NCI-H748 (cell line): ENCODE measurements around the gene HPSE2.
A peak's percentile ranks its signal among the peaks of the same experiment; 100 is the strongest.

Experiments used
- DNase-seq: peaks from one replicate; lab custom pipeline; 2025; ENCODE audit not compliant: unreplicated experiment; lab: John Stamatoyannopoulos, UW

The HPSE2 gene

DNA sequence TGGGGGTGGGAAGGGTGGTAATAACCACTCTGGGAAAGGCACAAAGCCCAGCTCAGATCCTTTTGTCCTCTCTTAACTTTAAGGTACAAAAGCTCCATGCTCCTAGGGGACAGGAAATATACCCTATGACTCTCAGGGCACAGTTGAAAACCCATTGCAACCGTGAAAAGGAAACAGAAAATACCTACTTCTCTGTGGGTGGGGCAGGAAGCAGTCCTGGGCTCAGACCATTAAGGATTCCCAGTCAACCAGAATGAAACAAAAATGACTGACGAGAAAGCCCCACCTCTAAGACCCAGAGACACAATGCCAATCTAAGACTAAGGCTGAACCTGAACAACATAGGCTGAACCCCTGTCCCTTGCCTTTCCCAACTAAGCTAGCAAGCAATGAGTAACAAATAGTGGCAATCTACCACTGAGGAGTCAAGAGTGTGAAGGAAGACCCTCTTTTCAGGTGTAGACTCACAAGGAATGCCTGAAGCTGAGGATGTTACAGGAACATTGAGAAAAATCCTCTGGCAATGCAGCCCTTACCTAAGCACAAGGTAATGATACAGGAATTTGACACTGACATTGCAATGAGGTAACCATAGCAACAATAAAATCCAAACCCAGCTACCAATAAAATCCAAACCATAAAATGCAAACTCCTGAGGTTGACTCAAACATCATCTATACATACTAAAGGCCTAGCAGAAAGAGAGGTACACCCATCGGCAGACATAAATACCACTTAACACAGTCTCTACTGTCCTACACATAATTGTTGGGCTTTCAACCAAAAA lies 380.1 kb downstream of the HPSE2 start:
- DNase-seq: no peak

DNA sequence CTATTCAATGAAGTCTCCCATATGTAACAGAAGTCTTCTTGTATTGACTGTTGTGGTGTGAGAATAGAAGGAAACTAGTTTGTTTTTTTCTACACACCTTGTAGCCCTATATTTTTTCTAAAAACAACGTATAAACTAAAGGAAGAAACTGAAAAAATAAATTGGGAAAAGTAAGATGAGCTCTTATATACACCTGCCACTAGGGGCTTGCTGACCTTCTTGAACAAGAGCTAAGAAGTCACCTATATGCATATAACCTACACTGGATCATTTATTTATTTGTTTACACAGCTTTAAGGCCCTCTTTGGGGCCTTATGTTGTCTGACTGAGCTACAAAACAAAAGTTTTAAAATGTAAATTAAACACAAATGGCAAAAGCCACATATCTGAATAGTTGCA lies 383.0 kb downstream of the HPSE2 start:
- DNase-seq: no peak

DNA sequence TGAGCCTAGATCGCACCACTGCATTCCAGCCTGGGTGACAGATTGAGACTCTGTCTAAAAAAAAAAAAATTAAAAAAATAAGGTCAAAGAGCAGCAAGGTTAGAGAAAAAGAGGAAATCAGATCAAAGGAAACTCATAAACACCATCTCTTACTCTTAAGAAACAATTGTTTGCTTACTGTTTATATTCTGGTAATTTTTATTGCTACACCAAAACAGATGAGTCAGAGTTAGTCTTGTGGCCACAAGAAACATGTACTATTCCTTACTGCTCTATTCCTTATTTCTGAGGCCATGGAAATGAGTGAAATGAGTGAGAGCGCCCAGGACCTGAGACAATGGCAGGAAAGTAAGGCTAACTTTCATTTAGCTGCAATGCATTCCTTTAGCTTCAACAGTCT lies 387.3 kb downstream of the HPSE2 start:
- DNase-seq: no peak

DNA sequence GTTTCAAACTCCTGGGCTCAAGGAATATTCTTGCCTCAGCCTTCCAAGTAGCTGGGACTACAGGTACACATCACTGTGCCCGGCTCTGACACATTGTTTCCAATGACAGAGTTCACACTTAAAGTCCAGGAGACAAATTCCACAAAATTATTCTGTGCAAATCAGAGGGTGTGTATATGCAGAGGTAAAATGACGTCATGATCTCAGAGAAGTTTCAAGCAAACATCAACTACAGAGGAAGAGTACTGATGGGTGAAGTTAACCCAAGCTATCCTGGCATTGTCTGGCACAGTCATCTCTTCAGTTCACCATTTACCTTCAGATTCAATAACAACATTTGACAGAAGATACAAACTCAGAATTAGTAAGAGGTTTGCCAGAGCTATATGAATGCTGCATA lies 388.9 kb downstream of the HPSE2 start:
- DNase-seq: no peak

DNA sequence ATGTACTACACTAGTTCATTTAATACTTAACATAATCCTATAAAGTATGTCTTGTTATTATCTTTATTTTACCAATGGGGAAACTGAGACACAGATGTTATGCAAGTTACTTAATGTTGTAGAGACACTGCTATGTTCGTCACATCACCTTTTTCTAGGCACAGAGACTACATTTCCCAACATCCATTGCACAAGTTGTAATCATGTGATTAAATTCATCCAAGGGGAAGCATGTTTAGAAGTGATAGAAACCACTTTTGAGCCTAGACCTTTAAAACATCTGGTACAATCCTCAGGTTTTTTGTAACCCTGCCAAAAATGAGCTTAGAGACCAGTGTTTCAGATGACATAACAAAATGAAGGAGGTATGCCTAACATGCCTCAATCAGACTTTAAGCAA lies 402.1 kb downstream of the HPSE2 start:
- no peak for DNase-seq

DNA sequence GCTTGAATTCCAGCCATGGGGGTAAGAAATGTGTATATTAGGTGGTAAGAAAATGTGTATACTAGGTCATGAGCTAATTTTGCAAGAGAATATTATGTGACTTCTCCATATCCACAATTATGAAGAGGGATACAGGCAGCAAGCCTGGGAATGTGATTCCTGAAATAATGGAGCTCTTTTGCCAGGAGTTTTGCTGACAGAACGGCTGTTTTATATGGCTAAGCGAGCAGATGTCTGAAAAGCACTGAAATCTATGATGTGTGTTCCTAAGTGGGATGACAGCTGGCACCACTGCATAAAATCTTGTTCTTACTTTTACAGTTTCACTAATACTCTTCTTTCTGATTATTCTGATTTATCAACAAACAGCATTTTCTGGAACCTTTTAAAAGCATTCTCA lies 402.9 kb downstream of the HPSE2 start:
- DNase-seq: no peak

DNA sequence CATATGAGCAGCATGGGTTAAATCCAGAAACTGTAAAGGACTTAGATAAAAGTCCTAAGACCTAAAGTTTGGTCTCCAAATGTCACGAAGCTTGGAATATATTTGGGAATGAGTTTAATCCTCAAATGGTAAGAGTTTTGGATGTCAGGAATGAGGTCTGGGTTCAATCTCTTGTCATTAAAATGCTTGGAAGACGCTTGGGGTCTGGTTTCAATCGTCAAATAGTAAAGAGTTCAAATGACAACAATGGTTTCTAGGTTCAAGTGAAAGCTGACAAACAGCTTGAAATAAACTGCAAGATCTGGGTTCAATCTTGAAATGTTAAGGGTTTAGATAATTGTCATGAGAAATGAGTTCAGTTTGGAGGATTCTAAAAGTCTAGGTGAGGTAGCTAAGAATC lies 403.5 kb downstream of the HPSE2 start:
- no peak for DNase-seq

DNA sequence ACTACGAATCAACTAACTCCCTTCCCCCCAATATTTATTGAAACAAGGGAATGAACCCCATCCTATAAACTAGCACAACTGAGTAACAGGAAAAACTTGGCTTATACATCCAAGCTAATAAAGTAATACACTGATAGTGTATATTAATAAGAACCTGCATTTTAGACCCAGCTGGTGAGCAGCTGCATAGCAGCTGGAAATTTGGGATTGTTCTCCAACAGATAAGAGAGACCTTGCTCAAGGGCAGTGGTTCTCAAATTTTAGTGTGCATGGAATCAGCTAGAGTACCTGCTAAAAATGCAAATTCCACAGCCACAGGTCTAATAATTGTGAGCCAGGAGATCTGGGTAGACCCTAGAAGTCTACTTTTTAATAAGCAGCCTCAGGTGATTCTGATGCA lies 404.3 kb downstream of the HPSE2 start:
- no peak for DNase-seq

DNA sequence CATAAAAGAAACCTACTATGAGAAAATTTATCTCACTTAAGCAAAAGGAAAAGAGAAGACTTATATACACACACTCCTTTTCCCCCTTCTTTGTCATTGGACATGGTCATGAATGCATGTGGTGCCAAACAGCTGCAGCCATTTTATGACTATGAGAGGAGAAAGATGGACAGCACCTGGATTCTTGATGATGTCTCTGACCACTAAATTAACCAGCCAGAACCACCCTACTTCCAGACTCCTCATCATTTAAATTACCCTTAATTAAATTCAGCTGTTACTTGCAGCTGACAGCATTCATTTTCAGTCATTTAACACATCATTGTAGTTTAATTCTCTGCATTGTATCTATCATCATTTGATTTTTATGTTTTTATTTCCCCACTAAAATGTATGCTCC lies 409.9 kb downstream of the HPSE2 start:
- DNase-seq: no peak

DNA sequence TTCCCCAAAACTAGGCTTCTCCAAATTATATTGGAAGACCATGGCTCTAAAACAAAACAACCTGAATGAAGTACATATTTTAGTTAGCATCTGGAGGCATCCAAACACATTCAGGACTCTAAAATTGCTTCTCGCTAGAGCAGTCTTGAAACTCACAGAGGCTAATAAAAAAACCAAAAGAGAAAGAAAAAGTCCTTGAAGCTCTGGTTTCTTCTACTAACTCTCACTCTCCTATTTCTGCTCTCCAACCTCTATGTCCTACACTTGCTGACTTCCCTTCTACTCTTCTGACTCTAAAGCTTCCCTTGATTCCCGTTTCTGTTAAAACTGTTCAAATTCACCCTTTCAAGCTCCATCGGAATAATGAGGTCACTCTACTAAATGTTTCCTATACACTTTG lies 418.3 kb downstream of the HPSE2 start:
- DNase-seq: no peak

DNA sequence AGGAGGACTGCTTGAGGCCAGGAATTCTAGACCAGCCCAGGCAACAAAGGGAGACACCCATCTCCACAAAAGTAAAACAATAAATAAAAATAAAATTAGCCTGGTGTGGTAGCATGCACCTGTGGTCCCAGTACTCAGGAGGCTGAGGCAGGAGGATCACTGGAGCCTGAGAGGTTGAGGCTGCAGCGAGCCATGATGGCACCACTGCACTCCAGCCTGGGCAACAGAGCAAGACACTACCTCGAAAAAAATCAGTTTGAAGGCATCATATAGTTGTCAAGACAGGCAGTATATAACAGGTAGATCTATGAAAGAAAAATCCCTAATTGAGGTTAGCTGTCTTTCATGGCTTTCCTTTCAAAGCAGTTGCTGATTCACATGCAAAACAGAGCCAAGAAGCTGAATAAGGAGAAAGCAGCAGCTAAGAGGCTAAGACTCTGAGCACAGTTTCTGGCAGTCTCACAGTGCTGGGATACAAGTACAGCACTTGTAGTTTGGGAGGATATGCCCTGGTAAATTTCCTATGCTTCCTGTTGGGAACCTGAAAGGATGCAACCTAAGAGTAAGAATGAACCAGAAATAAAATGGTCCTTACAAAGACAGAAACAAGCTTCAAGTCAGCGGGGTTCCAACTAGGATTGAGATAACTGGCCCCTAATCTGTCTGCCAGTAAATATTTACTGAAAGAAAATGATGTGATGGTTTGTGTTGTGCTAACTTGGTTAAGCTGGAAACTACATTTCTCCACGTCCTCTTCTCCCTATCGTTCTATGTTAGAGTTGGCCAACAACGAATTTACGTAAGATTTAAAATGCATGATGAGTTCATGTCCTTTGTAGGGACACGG lies 420.4 kb downstream of the HPSE2 start:
- DNase-seq: no peak

DNA sequence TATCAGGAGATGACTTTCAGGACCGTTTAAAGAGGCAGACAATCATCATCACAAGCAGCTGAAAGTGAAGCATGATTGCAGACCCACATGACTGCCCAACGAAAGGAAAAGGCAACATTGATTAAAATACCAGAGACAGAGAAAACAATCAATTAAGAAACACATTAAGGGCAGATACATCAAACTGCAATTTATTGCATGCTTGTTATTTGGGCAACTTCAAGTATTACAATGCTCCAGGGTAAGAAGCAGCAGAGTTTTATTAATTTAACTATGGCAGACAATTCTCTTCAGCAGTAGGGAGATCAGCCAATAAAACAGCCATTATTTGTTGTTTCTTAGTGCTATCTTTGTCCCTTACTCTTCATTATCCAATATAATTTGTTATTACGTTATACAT lies 421.2 kb downstream of the HPSE2 start:
- DNase-seq: no peak

DNA sequence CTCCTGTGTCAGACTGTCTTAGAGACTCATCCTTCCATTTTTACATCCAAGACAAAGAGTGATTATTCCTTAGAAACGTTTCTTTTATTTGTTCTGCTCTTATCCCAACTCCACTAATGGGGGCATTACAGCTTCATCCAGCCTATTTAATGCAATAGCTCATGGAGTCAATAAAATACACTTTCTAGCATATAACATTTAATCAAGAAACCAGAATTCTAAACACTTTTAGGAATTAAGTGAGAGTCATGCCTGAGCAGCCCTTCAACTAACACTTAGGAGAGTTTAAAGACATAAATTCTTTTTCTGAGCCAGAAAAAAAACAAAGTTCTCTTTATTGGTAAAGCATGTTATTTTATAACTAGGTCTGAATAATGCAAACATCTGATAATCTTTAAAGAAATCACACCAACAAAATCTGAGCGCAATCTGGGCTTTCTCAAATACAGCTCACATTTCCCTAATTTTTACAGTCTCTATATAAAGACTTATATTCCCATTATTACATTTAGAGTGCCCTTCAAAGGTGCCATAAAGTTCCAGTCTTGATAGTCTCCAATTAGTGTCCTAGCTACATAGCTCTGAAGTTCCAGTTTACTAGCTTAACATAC lies 427.3 kb downstream of the HPSE2 start:
- no peak for DNase-seq

DNA sequence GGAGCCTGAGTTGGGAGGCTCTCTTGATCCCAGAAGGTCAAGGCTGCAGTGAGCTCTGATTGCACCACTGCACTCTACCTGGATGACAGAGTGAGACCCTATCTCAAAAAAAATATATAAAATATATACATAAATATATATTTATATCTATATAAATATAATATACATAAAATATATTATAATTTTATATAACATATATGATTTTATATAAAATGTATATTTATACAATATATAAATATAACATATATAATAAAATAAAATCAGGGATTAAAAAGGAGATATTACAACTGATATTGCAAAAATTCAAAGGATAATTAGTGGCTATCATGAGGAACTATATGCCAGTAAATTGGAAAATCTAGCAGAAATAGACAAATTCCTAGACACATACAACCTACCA lies 435.4 kb downstream of the HPSE2 start:
- no peak for DNase-seq

DNA sequence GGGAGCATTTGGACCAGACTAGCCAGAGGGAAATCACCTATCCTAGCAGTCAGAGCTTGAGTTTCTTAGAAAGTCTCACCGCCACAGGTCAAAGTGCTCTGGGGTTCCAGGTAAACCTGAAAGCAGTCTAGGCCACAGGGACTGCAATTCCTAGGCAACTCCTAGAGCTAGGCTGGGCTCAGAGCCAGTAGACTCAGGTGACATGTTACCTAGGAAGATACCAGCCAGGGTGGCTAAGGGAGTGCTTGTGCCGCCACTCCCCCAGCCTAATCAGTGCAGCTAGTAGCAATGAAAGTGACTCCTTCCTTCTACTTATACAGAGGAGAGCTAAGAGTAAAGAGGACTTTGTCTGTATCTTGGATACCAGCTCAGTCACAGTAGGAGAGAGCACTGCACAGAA lies 440.2 kb downstream of the HPSE2 start:
- no peak for DNase-seq

DNA sequence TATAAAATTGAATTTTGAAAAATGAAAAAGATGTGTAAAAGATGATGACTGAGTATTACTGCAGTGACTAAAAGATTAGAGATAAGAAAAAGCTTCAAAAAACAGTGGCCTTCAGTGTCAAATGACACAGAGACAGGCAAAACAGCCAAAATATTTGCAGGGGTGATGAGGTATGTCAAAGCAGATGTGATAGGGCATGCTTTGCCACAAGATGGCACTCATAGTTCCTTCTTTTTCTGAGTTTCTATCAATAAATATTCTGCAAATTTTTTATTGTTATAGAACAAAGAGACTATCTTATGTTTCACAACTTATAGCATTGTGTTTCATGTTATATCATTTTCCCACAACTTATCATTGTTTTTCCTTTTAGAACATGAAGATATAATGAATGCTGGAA lies 444.8 kb downstream of the HPSE2 start:
- DNase-seq: peak; percentile 9

DNA sequence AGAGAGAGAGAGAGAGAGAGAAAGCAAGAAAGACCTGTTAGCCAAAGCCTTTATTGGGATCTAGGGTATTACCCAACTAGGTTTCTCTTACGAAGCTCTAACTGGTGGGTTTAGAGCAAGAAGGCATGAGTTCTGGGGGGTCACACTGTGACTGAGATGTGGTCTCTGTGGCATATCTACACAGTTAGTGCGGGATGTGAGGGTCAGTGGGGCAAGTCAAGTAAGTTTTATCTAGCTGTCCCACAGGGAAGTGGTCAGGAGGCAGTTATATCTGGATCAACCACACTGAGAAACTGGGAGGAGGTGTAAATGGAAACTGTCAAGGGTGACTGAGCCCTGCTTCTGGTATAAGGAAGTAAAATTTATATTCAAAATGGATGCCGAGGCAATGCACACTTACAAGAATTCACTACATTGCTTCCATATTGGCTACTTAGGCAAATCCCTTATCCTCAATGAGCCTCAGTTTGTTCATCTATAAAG lies 457.3 kb downstream of the HPSE2 start:
- DNase-seq: no peak

DNA sequence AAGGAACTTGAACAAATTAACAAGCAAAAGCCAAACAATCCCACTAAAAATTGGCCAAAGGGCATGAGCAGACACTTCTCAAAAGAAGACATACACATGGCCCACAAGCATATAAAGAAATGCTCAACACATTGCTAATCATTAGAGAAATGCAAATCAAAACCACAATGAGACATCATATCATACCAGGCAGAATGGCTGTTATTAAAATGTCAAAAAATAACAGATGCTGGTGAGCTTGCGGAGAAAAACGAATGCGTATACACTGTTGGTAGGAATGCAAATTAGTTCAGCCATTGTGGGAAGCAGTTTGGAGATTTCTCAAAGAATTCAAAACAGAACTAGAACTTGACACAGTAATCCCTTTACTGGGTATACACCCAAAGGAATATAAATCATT lies 477.2 kb downstream of the HPSE2 start:
- no peak for DNase-seq

DNA sequence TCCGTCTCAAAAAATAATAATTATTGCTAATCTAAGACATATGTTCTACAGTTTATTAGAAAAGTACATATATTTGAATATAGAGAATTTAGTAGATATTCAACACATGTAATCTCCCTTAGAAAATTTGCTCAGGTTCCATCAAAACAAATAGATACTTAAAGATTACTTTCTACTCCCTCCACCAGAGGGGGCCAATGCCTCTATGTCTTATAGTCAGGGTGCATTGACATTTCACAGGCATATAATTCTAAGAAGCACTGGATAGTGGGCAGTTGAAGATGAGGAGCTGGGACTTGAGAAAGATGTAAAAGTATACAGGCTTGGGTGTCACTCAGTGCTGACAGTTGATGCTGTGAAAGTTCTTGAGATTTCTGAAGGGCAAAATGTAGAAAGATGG lies 487.4 kb downstream of the HPSE2 start:
- DNase-seq: peak; percentile 37

DNA sequence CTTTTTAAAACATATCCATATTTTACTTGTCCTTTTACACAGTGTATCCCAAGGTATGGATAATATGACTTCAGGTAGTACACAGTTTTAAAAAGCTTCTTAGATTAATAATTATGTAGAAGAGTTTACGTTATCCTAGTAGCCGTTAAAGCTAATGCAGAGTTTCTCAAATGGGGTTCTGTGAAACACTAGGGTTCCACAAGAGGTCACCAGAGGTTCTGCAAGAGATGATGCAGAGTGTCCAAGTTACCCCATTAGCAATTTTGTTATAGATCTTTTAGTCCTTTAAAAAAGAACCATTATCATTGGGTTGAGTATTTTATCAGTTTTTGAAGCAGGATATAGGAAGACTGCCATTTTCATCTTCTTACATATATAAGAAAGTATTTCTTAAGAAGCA lies 490.0 kb downstream of the HPSE2 start:
- no peak for DNase-seq

DNA sequence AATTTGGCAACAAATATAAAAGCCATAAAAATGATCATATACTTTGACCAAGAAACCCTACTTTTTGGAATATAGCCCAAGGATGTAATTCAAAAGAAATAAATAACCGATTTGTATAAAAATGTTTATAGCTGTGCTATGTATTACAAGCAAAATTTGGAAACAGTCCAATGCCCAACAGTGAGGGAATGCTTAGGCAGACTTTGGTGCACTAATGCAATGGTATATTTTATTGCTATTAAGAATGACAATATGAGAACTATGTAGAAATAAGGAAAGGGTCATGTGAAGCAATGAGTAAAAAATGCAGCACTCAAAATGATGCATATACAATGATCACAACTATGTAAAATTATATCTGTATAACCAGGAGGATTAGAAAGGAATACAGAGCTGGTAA lies 515.1 kb downstream of the HPSE2 start:
- DNase-seq: no peak

DNA sequence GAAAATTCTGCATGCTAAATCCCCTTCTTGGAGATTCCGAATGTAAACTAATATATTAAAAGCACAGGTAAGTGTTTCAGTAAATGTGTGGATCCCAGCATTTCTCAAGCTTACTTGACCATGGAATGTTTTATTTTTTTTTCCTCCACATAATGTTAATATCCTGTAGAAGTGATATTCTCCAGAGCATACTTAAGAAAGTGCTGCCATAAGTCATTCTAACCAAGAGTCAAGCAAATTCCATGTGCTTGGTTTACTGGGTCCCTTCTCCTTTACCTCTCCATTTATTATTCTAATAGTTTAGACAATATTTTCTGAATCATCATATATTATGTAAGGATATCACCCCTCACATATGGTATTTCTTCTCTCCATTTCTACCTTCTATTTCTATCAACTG lies 522.1 kb downstream of the HPSE2 start:
- no peak for DNase-seq
